Sigmoid colon (tissue), 4 donors: Measurements from ENCODE around the gene PEPD.

Source experiments
- POLR2AphosphoS5 ChIP-seq, 4 donors: sonication (generic); formaldehyde crosslinking; IDR thresholded peaks; one replicate each; pipeline ENCODE4 v1.6.1; 2017; ENCODE audit warnings: antibody characterized with exemption in 4 of 4
- TF ChIP-seq, protein P1 (sequence below), 4 experiments: fragments of 450-650 bp in 3 of 4; fragments of 200-600 bp in 1 of 4; IDR thresholded peaks; one replicate each; pipeline ENCODE4 v1.5.1; 2016 to 2019; ENCODE audit warnings: antibody characterized with exemption in 4 of 4, mild to moderate bottlenecking in 3 of 4, moderate library complexity in 2 of 4

DNA sequence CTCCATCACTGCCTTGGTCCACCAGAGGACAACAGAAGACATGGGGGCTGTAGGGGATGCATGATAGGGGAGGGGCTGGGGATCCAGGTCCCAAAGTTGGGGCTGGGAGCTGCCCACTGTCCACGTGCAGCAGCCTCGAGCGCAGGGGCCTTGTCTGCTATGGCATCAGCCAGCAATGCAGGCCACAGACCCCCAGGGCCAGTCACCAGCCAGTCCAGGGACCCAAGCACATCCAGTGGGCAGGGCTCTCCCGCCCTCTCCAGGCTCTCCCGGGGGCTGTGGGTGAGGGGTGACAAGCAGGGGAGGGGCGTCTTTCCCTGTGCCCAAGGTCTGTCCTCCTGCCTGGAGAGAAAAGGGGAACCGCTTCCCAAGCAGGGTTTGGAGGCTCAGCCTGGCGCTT is 32.8 kb downstream of the PEPD start:
- TF ChIP-seq, protein P1, sequence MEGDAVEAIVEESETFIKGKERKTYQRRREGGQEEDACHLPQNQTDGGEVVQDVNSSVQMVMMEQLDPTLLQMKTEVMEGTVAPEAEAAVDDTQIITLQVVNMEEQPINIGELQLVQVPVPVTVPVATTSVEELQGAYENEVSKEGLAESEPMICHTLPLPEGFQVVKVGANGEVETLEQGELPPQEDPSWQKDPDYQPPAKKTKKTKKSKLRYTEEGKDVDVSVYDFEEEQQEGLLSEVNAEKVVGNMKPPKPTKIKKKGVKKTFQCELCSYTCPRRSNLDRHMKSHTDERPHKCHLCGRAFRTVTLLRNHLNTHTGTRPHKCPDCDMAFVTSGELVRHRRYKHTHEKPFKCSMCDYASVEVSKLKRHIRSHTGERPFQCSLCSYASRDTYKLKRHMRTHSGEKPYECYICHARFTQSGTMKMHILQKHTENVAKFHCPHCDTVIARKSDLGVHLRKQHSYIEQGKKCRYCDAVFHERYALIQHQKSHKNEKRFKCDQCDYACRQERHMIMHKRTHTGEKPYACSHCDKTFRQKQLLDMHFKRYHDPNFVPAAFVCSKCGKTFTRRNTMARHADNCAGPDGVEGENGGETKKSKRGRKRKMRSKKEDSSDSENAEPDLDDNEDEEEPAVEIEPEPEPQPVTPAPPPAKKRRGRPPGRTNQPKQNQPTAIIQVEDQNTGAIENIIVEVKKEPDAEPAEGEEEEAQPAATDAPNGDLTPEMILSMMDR (IDR thresholded peaks at IDR 0.05): no peak
- no peak for TF ChIP-seq POLR2AphosphoS5 (IDR thresholded peaks at IDR 0.05)
